HG03520 (cell line): ENCODE measurements around the gene PHF3.

Experiments used
- ATAC-seq: cut with Tn5 transposase; IDR thresholded peaks from one replicate; pipeline ENCODE4 v1.9.1; 2021; ENCODE audit warnings: mild to moderate bottlenecking, moderate library complexity; ENCODE audit not compliant: unreplicated experiment

The PHF3 gene

DNA sequence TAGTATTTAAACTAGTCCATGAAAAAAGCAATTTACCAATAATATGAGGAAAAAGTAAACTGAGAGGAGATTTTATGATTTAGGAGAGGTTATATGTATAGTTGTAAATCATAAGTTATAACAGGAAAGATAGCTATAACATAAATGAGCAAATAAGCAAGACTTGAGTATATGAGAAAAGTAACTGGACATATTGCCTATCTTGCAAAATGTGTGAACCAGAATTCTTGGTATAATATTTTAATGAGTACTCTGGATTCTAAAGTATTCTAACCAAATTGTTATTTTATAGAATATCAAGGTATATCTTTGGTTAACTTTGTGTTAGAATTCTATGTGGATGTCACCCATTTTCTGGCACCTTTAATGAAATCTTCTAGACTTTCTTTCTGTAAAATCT lies 124.6 kb downstream of the PHF3 start:
- no peak for ATAC-seq

DNA sequence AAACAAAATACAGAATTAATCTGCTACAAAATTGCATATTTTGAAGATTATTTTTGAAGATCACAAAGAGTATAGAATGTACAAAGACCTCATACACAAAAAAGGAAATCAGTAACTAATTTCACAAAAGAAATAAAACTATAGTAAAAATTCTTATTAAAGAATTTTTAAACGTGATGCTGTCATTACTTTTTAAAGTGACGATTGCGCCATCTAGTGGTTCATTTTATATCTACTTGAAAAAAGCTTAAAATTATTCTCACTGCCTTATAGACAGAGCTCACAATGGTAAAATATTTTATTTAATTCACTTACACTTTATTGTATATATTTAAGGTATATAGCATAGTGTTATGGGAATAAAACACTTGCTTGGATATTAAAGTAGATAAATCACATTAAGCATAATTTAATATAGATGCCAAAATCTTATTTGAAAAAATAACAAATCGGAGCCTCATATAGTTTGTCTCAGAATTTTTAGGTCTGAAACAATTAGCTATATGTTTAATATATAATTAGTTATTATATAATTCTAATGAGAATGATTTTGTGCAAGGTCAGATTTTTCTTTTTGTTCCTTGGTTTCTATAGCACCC lies 128.8 kb downstream of the PHF3 start:
- no peak for ATAC-seq
